HG03565 (cell line): Measurements from ENCODE around the gene KLRB1.
"Not testable (repeated sequence)": the region's sequence is repeated elsewhere in the genome, so short reads cannot be mapped to it uniquely, and the experiment has no call there.

ENCODE experiments used
- ATAC-seq: cut with Tn5 transposase; IDR thresholded peaks from one replicate; pipeline ENCODE4 v1.9.1; 2021; ENCODE audit warnings: mild to moderate bottlenecking, moderate library complexity; ENCODE audit not compliant: unreplicated experiment

The KLRB1 gene

GRCh38 chr12:9625019-9625418 is 17.3 kb upstream of the KLRB1 start:
- no peak for ATAC-seq

GRCh38 chr12:9619411-9620179 is 11.9 kb upstream of the KLRB1 start:
- ATAC-seq, result no peak

GRCh38 chr12:9618906-9619305 is 11.2 kb upstream of the KLRB1 start:
- ATAC-seq, result not testable (repeated sequence)

DNA sequence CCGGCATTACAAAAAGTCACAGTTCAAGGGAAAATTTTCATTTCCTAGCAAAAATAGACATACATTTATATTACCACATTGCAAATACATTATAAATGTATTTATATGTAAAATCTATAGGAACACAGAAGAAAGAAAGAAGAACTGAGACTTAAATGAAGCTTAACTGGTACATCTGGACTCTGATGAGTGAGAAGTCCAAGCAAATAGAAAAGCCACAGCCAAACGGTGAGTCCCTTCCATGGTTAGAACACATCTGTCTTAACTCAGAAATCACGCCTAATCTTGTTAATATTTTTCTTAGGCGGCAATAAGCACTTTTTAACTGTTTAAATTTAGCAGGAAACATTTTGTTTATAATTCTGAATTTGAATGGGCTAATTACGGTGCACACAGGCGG is 9.4 kb upstream of the KLRB1 start:
- no peak for ATAC-seq

DNA sequence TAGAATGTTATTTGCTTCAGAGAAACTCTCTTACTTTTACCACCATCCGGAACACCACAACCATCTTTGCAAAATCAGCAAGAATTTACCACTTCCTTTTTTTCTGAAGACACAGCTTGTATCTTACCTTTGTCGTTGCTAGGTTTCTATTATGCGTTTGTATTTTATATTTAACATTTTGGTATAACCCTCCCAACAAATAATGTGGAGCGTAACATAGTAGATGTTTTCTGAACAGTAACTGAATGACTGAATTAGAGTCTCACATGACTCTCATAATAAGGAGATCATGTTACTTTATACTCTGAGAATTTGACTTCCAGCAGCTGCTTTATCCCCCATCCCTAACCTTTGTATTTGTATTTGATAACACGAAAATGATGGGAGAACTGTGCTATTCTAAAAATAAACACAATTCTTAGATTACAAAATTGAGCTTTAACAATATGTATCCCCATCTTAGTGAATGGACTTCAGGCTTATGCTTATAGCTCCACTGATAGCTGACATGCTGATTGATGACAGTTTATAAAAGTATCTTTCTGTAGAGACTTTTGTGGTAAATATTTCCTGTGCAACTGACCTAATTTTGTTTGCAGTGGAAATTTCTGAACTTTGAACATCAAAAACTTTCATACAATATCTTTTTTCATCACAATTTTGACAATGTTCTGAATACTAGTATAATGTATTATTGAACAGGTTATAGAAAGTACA is 7.9 kb upstream of the KLRB1 start:
- ATAC-seq, result no peak

DNA sequence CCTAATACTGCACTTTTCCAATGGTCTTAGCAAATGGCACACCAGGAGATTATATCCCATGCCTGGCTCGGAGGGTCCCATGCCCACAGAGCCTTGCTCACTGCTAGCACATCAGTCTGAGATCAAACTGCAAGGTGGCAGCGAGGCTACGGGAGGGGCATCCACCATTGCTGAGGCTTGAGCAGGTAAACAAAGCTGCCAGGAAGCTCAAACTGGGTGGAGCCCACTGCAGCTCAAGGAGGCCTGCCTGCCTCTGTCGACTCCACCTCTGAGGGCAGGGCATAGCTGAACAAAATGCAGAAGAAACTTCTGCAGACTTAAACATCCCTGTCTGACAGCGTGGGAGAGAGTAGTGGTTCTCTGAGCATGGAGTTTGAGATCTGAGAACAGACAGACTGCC is 2.9 kb upstream of the KLRB1 start:
- not testable (repeated sequence) for ATAC-seq

- no peak for ATAC-seq
These were observed 862 bp downstream of the KLRB1 start for GRCh38 chr12:9606736-9607372.

GRCh38 chr12:9606247-9606646 is 1.5 kb downstream of the KLRB1 start:
- no peak for ATAC-seq

DNA sequence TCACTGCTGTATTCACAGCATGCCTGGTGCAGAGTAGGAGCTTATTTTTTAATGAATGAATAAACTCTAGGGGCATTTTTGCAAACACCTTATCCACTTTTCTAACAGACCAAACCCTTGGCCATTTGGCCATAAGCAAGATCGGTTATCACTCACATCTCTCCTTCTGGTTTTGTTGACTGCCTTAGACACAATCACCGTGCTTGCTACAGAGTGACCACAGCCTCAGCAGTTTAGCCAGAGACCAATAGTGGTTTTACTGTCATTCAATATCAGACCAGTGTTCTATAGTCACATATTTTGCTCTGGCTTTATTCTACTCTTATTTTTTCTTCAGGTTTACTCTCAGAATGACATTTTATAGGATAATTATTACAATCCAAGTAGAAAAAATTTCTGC is 2.2 kb downstream of the KLRB1 start:
- ATAC-seq, result no peak

- ATAC-seq, result no peak
These were observed 3.4 kb downstream of the KLRB1 start for GRCh38 chr12:9604287-9604686.

DNA sequence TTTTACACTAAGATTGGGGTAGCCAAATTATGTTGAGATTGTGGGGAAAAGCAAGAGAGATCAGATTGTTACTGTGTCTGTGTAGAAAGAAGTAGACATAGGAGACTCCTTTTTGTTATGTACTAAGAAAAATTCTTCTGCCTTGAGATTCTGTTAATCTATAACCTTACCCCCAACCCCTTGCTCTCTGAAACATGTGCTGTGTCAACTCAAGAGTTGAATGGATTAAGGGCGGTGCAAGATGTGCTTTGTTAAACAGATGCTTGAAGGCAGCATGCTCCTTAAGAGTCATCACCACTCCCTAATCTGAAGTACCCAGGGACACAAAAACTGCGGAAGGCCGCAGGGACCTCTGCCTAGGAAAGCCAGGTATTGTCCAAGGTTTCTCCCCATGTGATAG is 7.3 kb downstream of the KLRB1 start:
- ATAC-seq, result not testable (repeated sequence)

GRCh38 chr12:9598363-9598762 is 9.4 kb downstream of the KLRB1 start:
- ATAC-seq, result no peak

GRCh38 chr12:9597365-9597764 is 10.4 kb downstream of the KLRB1 start:
- no peak for ATAC-seq

DNA sequence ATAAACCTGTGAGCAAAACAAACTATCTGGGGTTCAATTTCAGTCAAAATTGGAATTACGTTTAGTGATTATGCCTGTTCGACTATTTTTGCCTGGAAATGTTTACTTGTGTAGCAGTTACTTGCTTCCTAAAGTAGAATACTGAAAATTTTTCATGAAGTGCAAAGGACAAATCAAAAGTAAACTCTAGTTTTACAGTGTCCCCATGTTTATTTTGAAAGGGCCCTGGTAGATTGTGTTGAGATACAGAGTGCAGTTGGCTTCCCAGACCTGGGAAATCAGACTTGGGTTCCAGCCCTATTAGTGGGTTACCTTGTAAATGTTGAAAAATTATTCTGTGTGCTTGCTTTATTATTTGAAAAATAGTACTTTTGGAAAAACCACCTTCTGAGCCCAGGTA is 17.3 kb downstream of the KLRB1 start:
- no peak for ATAC-seq

- ATAC-seq, result no peak
These were observed 19.0 kb downstream of the KLRB1 start for GRCh38 chr12:9588749-9589148.

DNA sequence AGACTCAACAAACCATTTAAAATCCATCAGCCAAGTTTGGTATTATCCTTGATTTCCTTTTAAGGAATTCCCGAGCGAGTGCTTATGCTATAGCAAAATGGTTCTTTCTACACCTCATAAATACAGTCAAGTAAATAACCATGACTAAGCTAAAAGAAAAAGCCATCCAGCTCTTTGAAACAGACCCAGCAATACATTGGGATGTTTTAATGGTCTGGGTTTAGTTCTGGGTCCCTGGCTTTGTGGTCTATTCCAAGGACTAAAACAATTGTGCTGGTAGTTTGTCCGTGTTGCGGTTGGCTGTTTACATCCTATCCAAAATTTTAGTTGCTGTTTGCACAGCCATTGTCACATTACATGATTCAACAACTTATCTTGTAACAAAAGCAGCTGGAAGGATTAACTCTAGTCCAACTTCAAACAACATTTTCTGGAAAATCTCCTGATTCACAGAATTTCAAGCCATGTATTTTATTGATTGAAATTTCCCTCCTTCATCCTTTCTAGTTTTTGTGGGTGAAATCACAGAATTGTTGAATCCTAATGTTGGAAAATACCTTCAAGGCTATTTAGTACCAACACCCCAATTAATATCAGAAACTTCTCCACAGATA is 19.6 kb downstream of the KLRB1 start:
- ATAC-seq, result no peak

GRCh38 chr12:9577729-9578128 is 30.0 kb downstream of the KLRB1 start:
- not testable (repeated sequence) for ATAC-seq

DNA sequence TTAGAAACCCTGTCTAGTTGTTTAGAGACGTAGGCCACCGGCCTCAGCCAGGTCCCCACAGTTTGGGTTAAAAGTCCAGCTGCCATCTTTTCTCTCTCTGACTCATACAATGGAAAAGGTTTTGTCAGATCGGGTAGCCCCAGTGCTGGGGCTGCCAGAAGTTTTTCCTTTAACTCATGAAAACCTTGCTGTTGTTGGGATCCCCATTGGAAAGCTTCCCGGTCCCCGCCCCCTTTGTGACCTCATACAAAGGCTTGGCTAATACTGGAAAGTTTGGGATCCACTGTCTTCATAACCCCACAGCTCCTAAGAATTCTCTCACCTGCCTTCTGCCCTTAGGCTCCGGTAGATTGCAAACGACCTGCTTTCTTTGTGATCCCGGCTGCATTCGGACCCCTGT is 40.6 kb downstream of the KLRB1 start:
- ATAC-seq, result not testable (repeated sequence)

- not testable (repeated sequence) for ATAC-seq
These were observed 41.6 kb downstream of the KLRB1 start for GRCh38 chr12:9566113-9566512.

DNA sequence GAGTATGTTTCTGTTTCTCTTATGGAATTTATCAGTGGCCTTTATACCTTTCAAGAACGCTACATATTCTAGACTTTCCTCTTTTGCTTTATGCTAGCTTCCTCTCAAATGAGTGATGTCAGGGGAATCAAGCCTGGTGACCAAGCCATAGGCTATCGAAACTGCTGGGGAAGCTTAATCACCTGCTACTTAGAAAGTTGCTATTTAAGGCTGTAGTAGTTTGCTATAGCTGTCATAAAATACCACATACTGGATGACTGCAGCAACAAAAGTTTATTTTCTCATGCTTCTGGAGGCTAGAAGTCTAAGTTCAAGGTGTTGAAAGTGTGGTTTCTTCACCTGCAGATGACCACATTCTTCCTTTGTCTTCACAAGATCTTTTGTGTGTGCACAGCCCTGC is 43.3 kb downstream of the KLRB1 start:
- not testable (repeated sequence) for ATAC-seq

DNA sequence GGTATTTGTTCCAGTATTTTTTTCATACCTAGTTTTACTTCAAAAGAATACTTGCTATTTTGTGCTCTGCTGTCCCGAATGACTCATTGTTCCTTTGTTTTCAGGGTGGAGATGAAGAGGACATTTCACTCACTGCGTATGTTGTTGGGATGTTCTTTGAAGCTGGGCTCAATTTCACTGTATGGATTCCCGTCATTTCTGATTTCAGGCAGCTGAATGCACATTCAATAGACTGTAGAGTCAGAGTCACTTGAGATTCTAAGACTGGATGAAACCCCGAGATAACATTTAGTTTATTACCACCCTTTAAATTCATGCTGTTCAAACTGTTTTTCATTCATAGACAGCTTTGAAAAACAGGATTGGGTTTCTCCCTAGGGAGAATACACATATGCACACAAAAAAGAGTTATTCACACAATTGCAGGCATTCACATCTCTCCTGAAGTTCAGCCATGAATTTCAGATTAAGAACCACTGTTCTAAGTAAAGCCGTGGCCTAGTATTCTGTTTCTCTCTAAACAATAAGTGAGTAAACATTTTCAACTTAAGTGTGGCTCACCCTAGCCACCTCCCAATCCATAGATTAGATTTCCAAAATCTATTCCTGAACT is 44.8 kb downstream of the KLRB1 start:
- not testable (repeated sequence) for ATAC-seq
